IPS DF 6.9 (cell line): ENCODE data around the gene MAN2A1.

ENCODE experiments used
- DNase-seq: peaks from one replicate; pipeline ENCODE4 v3.0.0-alpha.2; 2013; ENCODE audit warnings: low read depth, low spot score
- H3K27ac ChIP-seq: one replicate; pipeline ENCODE4 v1.5.1; 2013; ENCODE audit warnings: low read length, control low read depth
- H3K27me3 ChIP-seq: 2 replicates; pipeline ENCODE4 v1.6.1; 2013; ENCODE audit warnings: mild to moderate bottlenecking, low read length; ENCODE audit not compliant: control insufficient read depth, insufficient read depth
- H3K36me3 ChIP-seq: 2 replicates; pipeline ENCODE4 v1.6.1; 2013; ENCODE audit warnings: low read length; ENCODE audit not compliant: control insufficient read depth, insufficient read depth
- H3K4me1 ChIP-seq: 2 replicates; pipeline ENCODE4 v1.6.1; 2013; ENCODE audit warnings: low read length; ENCODE audit not compliant: control insufficient read depth, insufficient read depth
- H3K4me3 ChIP-seq: 2 replicates; pipeline ENCODE4 v1.5.1; 2013; ENCODE audit warnings: mild to moderate bottlenecking, low read length
- H3K9me3 ChIP-seq: 2 replicates; pipeline ENCODE4 v1.6.1; 2013; ENCODE audit warnings: low read length, inconsistent platforms; ENCODE audit not compliant: control insufficient read depth, insufficient read depth
- WGBS: extraction: QIAGEN DNeasy Blood & Tissue Kit; methylation state at CpG from one replicate; pipeline ENCODE4 v1.1.7; 2013; ENCODE audit warnings: mixed read lengths, missing lambda C conversion rate; ENCODE audit not compliant: insufficient read length, insufficient coverage; 5-methylcytosine and 5-hydroxymethylcytosine counted together

Gene MAN2A1

DNA sequence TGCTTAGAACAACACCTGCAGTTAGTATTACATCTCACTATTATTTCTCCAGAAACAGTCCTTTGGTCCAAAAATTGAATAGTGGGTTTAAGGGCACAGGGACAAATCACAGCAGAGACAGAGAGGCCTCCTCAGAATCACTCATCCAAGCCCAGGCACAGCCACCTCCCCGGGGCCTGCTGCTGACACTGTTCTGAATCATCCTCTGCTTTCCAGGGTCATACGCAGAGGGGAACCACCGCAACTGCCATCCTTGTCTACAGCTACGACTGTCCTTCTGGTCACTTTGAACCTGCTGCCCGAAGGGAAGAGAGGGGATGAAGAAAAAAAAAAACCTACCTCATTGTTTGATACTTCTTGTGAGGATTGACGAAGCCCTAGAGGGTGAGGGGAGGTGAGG, 35.3 kb upstream of the MAN2A1 start:
- no peak for DNase-seq
- H3K36me3 ChIP-seq = no peaks in the 10 kb centered on the region
- H3K27ac ChIP-seq = no peak overlapping the region
- H3K4me3 ChIP-seq = no peak overlapping the region
- WGBS = no CpG with 5 or more reads among the region's 6 CpGs
- no peaks in the 10 kb centered on the region for H3K9me3 ChIP-seq
- H3K27me3 ChIP-seq = no peaks in the 10 kb centered on the region
- H3K4me1 ChIP-seq = no peaks in the 10 kb centered on the region

DNA sequence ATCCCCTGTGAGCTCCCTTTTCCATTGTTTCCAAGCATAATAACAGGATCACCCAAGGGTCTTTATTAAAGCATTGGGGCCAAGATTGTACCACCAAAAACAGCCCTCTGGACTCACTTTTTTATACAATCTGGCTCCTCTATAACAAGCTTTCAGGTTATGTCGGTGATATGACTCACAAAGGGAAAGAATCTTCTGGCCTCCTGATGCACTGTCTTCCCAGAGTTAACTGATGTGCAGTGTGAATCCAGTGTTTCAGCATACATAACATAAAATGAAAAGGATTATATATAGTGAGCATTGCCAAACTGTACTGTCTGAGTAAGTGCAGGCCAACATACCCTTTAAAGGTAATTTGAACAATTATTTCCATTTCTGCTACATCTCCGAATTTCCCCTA, 33.9 kb upstream of the MAN2A1 start:
- DNase-seq = no peak
- no peaks in the 10 kb centered on the region for H3K4me1 ChIP-seq
- no peaks in the 10 kb centered on the region for H3K36me3 ChIP-seq
- no peak overlapping the region for H3K27ac ChIP-seq
- WGBS = no CpG with 5 or more reads among the region's 2 CpGs
- H3K27me3 ChIP-seq = no peaks in the 10 kb centered on the region
- H3K4me3 ChIP-seq = no peak overlapping the region
- H3K9me3 ChIP-seq = no peaks in the 10 kb centered on the region

DNA sequence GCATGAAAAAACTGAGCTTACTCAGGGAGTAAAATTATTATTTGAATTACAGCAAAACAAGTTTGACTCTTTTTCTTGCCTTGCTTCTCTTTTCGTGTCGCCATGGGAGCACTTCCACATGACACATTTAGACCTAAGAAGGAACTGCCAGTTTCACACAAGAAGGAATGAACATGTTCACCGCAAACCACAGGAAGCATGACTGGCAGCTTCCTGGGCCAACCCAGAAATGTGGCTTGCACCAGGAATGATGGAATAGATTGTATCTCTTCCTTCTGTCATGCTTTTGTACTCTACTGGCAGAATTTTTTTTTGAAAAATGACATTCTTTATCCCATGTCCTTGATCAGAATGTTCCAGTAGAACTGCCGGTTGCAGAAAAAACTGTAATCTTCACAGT, 32.9 kb upstream of the MAN2A1 start:
- no peaks in the 10 kb centered on the region for H3K9me3 ChIP-seq
- H3K36me3 ChIP-seq = no peaks in the 10 kb centered on the region
- H3K4me1 ChIP-seq = no peaks in the 10 kb centered on the region
- DNase-seq = no peak
- H3K4me3 ChIP-seq = no peak overlapping the region
- H3K27me3 ChIP-seq = no peaks in the 10 kb centered on the region
- no peak overlapping the region for H3K27ac ChIP-seq
- no CpG with 5 or more reads among the region's 4 CpGs for WGBS

DNA sequence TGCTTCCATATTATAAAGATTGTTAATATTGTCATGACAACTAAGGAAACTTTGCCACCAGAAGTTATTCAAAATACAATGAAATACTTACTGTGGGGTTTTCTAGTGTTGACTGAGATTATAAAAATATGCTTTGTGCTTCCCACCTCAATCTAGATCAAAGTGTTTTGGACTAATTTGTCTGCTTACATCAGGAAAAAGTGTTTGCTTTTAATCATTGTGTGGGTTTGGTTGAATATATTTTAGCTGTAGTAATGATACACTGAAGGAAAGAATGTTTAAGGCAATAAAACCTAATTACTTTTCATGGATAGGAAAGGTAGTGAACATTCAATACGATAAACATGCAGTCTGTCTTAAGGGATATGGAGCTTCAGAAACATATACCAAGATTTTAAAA, 29.8 kb upstream of the MAN2A1 start:
- no peaks in the 10 kb centered on the region for H3K4me1 ChIP-seq
- DNase-seq = no peak
- no peaks in the 10 kb centered on the region for H3K27me3 ChIP-seq
- H3K9me3 ChIP-seq = no peaks in the 10 kb centered on the region
- no peak overlapping the region for H3K27ac ChIP-seq
- WGBS = no CpG with 5 or more reads among the region's 1 CpG
- no peak overlapping the region for H3K4me3 ChIP-seq
- no peaks in the 10 kb centered on the region for H3K36me3 ChIP-seq

DNA sequence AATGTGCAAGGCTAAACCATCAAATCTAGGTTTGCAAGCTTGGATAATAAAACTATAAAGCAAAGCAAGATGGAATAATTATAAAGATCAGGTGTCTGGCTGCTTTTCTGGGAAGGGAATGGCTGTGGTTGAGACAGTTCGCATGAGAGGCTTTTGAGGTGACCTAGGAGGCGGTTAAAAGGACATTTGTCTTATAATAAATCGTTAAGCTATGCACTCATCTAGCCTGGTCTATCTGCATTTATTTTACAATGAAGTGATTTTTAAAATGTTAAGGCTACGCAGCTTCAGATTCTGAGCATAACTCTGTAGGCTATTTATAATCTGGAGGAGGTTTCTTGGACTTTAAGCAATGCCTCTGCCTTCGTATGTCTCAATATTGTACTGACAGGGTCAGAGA, 29.4 kb upstream of the MAN2A1 start:
- Histone ChIP-seq H3K4me1 (no peaks in the 10 kb centered on the region), H3K4me3 (no peak overlapping the region), H3K27me3 (no peaks in the 10 kb centered on the region), H3K36me3 (no peaks in the 10 kb centered on the region), H3K9me3 (no peaks in the 10 kb centered on the region), H3K27ac (no peak overlapping the region)
- no peak for DNase-seq
- no CpG with 5 or more reads among the region's 5 CpGs for WGBS

DNA sequence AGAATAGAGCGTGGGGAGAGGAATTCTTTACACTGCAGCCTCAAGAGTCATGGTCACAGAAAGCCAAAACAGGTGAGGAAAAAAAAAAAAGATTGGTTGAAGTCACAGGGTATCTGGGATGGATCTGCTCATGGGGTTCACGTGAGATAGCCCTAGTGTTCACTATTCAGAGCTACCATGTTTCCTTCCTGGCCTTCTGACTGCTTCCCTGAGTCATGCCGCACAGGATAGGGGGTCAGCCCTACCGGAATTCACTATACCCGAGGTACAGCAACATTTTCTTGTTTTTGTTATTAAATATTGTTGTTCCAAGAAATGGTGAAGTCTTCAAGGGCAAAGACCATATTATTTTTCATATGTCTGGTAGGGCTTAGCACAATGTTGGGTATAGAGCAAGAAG, 21.5 kb upstream of the MAN2A1 start:
- WGBS = no CpG with 5 or more reads among the region's 5 CpGs
- H3K4me1 ChIP-seq = no peaks in the 10 kb centered on the region
- no peaks in the 10 kb centered on the region for H3K36me3 ChIP-seq

DNA sequence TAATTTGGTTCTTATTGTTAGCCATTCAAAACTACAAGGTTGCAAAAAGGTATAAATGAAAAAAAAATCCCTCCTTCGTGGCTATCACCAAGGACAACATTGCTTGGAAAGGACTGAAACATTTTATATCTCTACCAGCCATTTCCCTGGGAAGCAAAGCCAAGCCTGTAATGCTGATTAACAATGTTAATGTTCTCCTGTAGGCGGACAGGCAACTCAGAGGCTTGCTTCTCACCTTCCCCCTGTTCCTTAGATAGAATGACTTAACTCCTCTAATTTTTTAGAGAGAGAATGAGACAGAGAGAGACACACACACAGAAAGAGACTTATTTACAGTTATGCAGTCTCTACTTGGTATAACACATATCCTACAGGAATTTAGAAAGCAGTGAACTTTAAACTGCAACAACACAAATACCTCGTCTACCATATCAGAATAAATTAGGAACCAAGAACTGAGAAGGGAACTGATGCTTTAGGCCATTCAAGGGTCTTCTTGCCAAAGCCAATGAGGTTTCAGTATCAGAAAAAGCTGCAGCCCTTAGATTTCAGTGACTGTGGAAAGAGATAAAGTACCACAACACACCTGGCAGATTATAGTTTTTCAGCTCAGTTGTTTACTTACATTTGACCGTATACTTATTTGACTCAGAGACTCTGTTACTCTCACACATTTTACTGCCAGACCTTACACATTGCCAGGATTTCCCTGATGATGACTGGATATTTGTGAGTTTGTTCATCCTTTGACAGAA, 20.9 kb upstream of the MAN2A1 start:
- Histone ChIP-seq H3K4me1 (no peaks in the 10 kb centered on the region), H3K9me3 (no peaks in the 10 kb centered on the region), H3K36me3 (no peaks in the 10 kb centered on the region), H3K4me3 (no peak overlapping the region), H3K27ac (no peak overlapping the region), H3K27me3 (no peaks in the 10 kb centered on the region)
- DNase-seq = no peak
- no CpG with 5 or more reads among the region's 4 CpGs for WGBS

More for the DNA sequence above, 21.5 kb upstream of the MAN2A1 start:
- no peaks in the 10 kb centered on the region for H3K27me3 ChIP-seq
- no peak overlapping the region for H3K27ac ChIP-seq
- H3K4me3 ChIP-seq = no peak overlapping the region
- no peaks in the 10 kb centered on the region for H3K9me3 ChIP-seq
- DNase-seq = no peak

DNA sequence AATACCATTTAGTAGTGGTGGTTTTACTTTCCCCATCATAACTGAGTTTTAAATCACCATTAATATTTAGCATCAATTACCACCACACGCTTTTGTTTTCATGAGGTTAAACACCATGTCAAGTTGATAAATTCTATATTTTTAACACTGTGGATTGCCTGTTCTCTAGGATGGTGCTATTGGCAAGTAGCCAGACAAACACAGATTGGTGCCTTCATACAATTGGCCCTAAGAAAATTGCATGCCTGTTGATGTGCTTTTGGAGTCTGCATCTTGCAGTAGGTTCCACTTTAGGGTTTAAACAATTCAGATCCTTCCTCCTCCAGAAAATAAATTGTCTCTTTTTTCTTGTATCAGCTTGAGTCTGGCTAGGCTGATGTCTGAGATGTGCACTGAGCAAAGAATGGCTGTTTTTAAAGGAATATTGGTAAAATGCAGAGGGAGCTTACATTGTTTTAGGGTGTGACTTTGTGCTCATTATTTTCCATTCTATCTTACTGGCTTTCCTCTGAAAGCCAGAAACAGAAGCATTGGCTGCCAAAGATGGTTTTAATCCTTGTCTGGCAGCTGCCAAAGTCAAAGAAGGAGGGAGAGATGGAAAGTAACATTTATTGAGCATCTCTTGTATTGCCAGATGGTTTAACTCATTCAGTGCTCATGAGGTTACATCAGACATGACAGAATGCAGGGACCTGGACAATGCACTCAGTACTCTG, 19.6 kb upstream of the MAN2A1 start:
- WGBS = no CpG with 5 or more reads among the region's 1 CpG
- Histone ChIP-seq H3K9me3 (no peaks in the 10 kb centered on the region), H3K27ac (no peak overlapping the region), H3K4me1 (no peaks in the 10 kb centered on the region), H3K4me3 (no peak overlapping the region), H3K27me3 (no peaks in the 10 kb centered on the region), H3K36me3 (no peaks in the 10 kb centered on the region)
- DNase-seq = no peak

DNA sequence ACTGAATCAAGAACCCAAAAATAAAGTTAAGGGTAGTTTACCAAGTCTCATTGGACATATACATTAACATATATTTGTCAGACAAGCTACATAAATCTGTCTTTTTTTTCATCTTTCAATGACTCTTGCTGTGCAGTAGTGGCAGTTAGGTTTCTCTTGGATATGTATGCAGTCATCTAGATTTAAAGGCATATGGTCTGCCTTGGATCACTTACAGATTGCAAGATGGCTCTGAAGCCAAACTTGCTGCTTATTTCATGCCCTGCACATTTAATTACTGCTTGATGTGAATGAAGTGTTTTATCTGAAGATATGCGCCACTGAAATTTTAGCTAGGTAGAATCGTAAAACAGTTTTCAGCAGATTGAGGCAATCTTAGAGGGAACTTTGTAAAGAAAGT, 18.6 kb upstream of the MAN2A1 start:
- Histone ChIP-seq H3K36me3 (no peaks in the 10 kb centered on the region), H3K27me3 (no peaks in the 10 kb centered on the region), H3K27ac (no peak overlapping the region), H3K4me1 (no peaks in the 10 kb centered on the region), H3K9me3 (no peaks in the 10 kb centered on the region), H3K4me3 (no peak overlapping the region)
- WGBS = no CpG with 5 or more reads among the region's 2 CpGs
- DNase-seq = no peak

DNA sequence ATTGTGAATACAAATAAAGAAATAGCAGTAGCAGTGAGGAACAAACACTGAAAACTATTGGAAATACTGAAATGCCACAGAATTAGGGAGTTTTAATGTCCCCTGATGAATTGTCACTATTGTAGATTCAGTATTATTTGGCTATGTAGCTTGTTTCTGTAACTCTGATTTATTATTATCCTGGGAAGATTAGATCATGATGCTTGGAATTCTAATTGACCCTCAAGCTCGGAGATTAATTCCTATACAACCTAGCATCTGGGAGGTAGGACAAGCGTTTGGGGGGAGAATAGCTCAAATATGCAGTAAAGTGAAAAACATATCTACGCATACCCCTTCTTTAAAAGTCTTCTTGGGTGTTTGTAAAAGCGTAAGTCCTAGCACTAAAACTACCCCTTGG, 15.1 kb upstream of the MAN2A1 start:
- no peak overlapping the region for H3K27ac ChIP-seq

DNA sequence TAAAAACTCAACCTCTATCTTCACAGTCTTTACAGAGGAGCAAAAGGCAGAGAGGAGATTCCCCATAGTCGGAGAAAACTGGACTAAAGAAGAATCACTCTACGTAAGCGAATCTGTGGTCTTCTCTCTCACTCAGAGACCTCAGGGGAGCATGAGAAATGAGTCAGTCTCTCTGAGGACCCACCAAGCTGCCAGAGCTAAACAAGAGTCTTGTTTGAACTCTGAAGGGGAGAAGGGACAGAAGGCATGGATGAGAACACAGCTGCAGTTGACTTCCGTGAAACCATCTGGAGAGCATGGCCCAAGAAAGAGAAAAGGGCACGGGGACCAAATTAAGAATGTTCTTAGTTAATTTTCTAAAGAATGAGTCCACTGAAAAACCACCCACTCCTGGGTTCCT, 12.8 kb upstream of the MAN2A1 start:
- WGBS = no CpG with 5 or more reads among the region's 5 CpGs
- H3K36me3 ChIP-seq = no peaks in the 10 kb centered on the region
- no peaks in the 10 kb centered on the region for H3K27me3 ChIP-seq
- no peak overlapping the region for H3K4me3 ChIP-seq
- H3K9me3 ChIP-seq = no peaks in the 10 kb centered on the region
- H3K4me1 ChIP-seq = no peaks in the 10 kb centered on the region
- no peak for DNase-seq
- no peak overlapping the region for H3K27ac ChIP-seq

More for the DNA sequence above, 15.1 kb upstream of the MAN2A1 start:
- Histone ChIP-seq H3K9me3 (no peaks in the 10 kb centered on the region), H3K4me1 (no peaks in the 10 kb centered on the region), H3K4me3 (no peak overlapping the region), H3K27me3 (no peaks in the 10 kb centered on the region), H3K36me3 (no peaks in the 10 kb centered on the region)
- DNase-seq = no peak
- no CpG with 5 or more reads among the region's 4 CpGs for WGBS
